ENCODE measurements around the gene ITPRIPL2.

Gene ITPRIPL2

DNA sequence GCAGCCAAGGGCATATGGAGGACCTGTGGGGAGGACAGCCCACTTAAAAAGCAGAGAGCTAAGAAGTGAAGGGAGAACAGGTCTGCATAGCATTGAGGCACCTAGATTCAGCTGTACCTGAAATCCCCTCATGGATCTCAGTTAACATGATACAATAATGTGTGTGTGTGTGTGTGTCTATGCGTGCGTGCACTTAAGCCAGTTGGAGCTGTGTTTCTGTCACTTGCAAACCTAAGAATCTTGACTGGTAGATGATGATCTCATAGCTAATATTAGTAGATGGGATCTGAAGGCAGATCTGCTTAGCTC, 1.7 kb upstream of the ITPRIPL2 start:
- no peak overlapping the region for H2AFZ ChIP-seq (ENCODE audit: low read depth, low read length)
- no peaks in the 10 kb centered on the region for H3K79me2 ChIP-seq (ENCODE audit: low read length)
- no peaks in the 10 kb centered on the region for H3K9me3 ChIP-seq (ENCODE audit: insufficient read depth, low read length)
- no peaks in the 10 kb centered on the region for H3K27me3 ChIP-seq (ENCODE audit: low read depth, low read length)
- TF ChIP-seq EZH2phosphoT487 (IDR thresholded peaks at IDR 0.05; ENCODE audit: low read depth) (no peak), CTCF (IDR thresholded peaks at IDR 0.05; ENCODE audit: low read depth, low read length) (no peak)
- peaks cover 14% of the 10 kb centered on the region for H3K4me1 ChIP-seq (ENCODE audit: low read length)
- no peaks in the 10 kb centered on the region for H3K36me3 ChIP-seq (replicated peaks; ENCODE audit: low read depth, low read length)
- H3K27ac ChIP-seq (ENCODE audit: low read length): no peak overlapping the region
- no peak overlapping the region for H3K4me2 ChIP-seq (ENCODE audit: low read length)
- no peaks in the 10 kb centered on the region for H4K20me1 ChIP-seq (ENCODE audit: insufficient read depth, low read length)
- no peak overlapping the region for H3K9ac ChIP-seq (ENCODE audit: low read length)
- H3K4me3 ChIP-seq (ENCODE audit: low read length): no peak overlapping the region

GRCh38 chr16:19114359-19115147, 789 bp downstream of the ITPRIPL2 start:
- no peaks in the 10 kb centered on the region for H3K36me3 ChIP-seq (replicated peaks; ENCODE audit: low read depth, low read length)
- H3K27ac ChIP-seq (ENCODE audit: low read length): no peak overlapping the region
- H3K9me3 ChIP-seq (ENCODE audit: insufficient read depth, low read length): no peaks in the 10 kb centered on the region
- no peak overlapping the region for H2AFZ ChIP-seq (ENCODE audit: low read depth, low read length)
- no peak overlapping the region for H3K4me3 ChIP-seq (ENCODE audit: low read length)
- H3K27me3 ChIP-seq (ENCODE audit: low read depth, low read length): no peaks in the 10 kb centered on the region
- H3K9ac ChIP-seq (ENCODE audit: low read length): no peak overlapping the region
- no peaks in the 10 kb centered on the region for H4K20me1 ChIP-seq (ENCODE audit: insufficient read depth, low read length)
- no peaks in the 10 kb centered on the region for H3K79me2 ChIP-seq (ENCODE audit: low read length)
- TF ChIP-seq EZH2phosphoT487 (IDR thresholded peaks at IDR 0.05; ENCODE audit: low read depth) (no peak), CTCF (IDR thresholded peaks at IDR 0.05; ENCODE audit: low read depth, low read length) (no peak)
- peaks cover 16% of the 10 kb centered on the region; the same call in 1 of the 2 replicates for H3K4me1 ChIP-seq (ENCODE audit: low read length)
- no peak overlapping the region for H3K4me2 ChIP-seq (ENCODE audit: low read length)

GRCh38 chr16:19115148-19116021, 1.6 kb downstream of the ITPRIPL2 start:
- Histone ChIP-seq H3K4me1 (ENCODE audit: low read length) (peaks cover 19% of the 10 kb centered on the region; the same call in 1 of the 2 replicates), H2AFZ (ENCODE audit: low read depth, low read length) (no peak overlapping the region), H4K20me1 (ENCODE audit: insufficient read depth, low read length) (no peaks in the 10 kb centered on the region), H3K79me2 (ENCODE audit: low read length) (no peaks in the 10 kb centered on the region), H3K36me3 (replicated peaks; ENCODE audit: low read depth, low read length) (no peaks in the 10 kb centered on the region), H3K27ac (ENCODE audit: low read length) (no peak overlapping the region), H3K9me3 (ENCODE audit: insufficient read depth, low read length) (no peaks in the 10 kb centered on the region), H3K4me2 (ENCODE audit: low read length) (no peak overlapping the region), H3K9ac (ENCODE audit: low read length) (no peak overlapping the region), H3K4me3 (ENCODE audit: low read length) (no peak overlapping the region), H3K27me3 (ENCODE audit: low read depth, low read length) (no peaks in the 10 kb centered on the region)
- no peak for TF ChIP-seq CTCF (IDR thresholded peaks at IDR 0.05; ENCODE audit: low read depth, low read length)
- no peak for TF ChIP-seq EZH2phosphoT487 (IDR thresholded peaks at IDR 0.05; ENCODE audit: low read depth)
